K562 (cell line): ENCODE data around the gene ANTKMT. TPM values are rescaled to one million over a fixed set of nuclear protein-coding genes. Genes with fewer than 3 reads are reported as not detected.

Experiments used
- C11orf30 ChIP-seq: fragments of 450-650 bp; IDR thresholded peaks from 2 replicates; pipeline ENCODE4 v1.6.1; 2016; ENCODE audit warnings: low read depth, mild to moderate bottlenecking
- FOXJ3 ChIP-seq: sonication (generic); formaldehyde crosslinking; IDR thresholded peaks from 2 replicates; pipeline ENCODE4 v1.4.0; 2020; ENCODE audit warnings: mild to moderate bottlenecking, missing genetic modification reagents
- KDM1A ChIP-seq, 2 experiments: fragments of 450-650 bp; IDR thresholded peaks; 2 replicates each; pipeline ENCODE4 v1.6.1; 2016; ENCODE audit warnings: mild to moderate bottlenecking in 2 of 2
- MIER1 ChIP-seq: fragments of 450-650 bp; IDR thresholded peaks from 2 replicates; pipeline ENCODE4 v1.6.1; 2016; ENCODE audit warnings: antibody characterized with exemption, mild to moderate bottlenecking, low read depth
- MTA3 ChIP-seq: fragments of 450-650 bp; formaldehyde crosslinking; IDR thresholded peaks from 2 replicates; pipeline ENCODE4 v1.6.1; 2017; ENCODE audit warnings: mild to moderate bottlenecking, borderline replicate concordance
- PTBP1 ChIP-seq: fragments of 200-400 bp; formaldehyde crosslinking; IDR thresholded peaks from 2 replicates; pipeline ENCODE4 v1.6.1; 2017; ENCODE audit warnings: low read depth, low read length
- SMAD3 ChIP-seq: fragments of 450-650 bp; formaldehyde crosslinking; conservative IDR thresholded peaks from 2 replicates; pipeline ENCODE4 v1.4.0; 2020; ENCODE audit warnings: mild to moderate bottlenecking
- STAG1 ChIP-seq: sonication (generic); formaldehyde crosslinking; IDR thresholded peaks from 2 replicates; pipeline ENCODE4 v1.5.0; 2020; ENCODE audit warnings: missing genetic modification reagents, borderline replicate concordance
- ZKSCAN1 ChIP-seq: fragments of 150-350 bp; IDR thresholded peaks from 2 replicates; pipeline ENCODE4 v1.6.1; 2016; ENCODE audit warnings: low read depth, low read length
- ZNF347 ChIP-seq: fragments of 450-650 bp; formaldehyde crosslinking; IDR thresholded peaks from 2 replicates; pipeline ENCODE4 v1.4.0; 2020; ENCODE audit warnings: low read depth, mild to moderate bottlenecking, moderate library complexity
- polyA plus RNA-seq, 8 experiments: library from polyadenylated mRNA; depleted of rRNA in 4 of 8; stranded (reverse) in 5 of 8; unstranded in 3 of 8; fragments of >200 nt; fragmentation: Nextera tagmentation in 2 of 8; fragmentation: Illumina TruSeq in 1 of 8; extraction: Ambion mirVana in 2 of 8; extraction: Trizol in 1 of 8; gene quantifications; 2 replicates each; pipeline versions ENCODE4 v1.2.1 to v1.2.3, GENCODE V29; 2011 to 2014; ENCODE audit warnings: inconsistent platforms in 1 of 8, missing spikeins in 1 of 8
- total RNA-seq, 7 experiments: library from RNA; depleted of rRNA in 6 of 7; stranded (reverse); fragments of >200 nt in 6 of 7; fragmentation: Illumina TruSeq in 2 of 7; extraction: Trizol in 2 of 7; gene quantifications; 2 replicates each; pipeline versions ENCODE4 v1.2.1 to v1.2.3, GENCODE V29; 2011 to 2021; ENCODE audit warnings: low replicate concordance in 1 of 7
- TF ChIP-seq, protein P1 (sequence below): fragments of 450-650 bp; IDR thresholded peaks from 2 replicates; pipeline ENCODE4 v1.6.1; 2016; ENCODE audit warnings: low read depth, mild to moderate bottlenecking, moderate library complexity
- TF ChIP-seq, protein P2 (sequence below): fragments of 450-650 bp; formaldehyde crosslinking; IDR thresholded peaks from 2 replicates; pipeline ENCODE4 v1.4.0; 2020; ENCODE audit warnings: mild to moderate bottlenecking, moderate library complexity
- TF ChIP-seq, protein P3 (sequence below): fragments of 200-800 bp; sonication (Bioruptor generic); IDR thresholded peaks from 2 replicates; pipeline ENCODE4 v1.6.1; 2016; ENCODE audit warnings: missing genetic modification characterization, missing compliant biosample characterization
- TF ChIP-seq, protein P4 (sequence below): fragments of 250-450 bp; sonication (Bioruptor Pico); IDR thresholded peaks from 2 replicates; pipeline ENCODE4 v1.4.0; 2020

Gene ANTKMT
- total and polyA plus RNA-seq, 9 of the 15 experiments (the other 6 are each of a cell fraction or from before 2014, with no cell fraction given), result 0.58 to 217 (median 19.1) TPM

DNA sequence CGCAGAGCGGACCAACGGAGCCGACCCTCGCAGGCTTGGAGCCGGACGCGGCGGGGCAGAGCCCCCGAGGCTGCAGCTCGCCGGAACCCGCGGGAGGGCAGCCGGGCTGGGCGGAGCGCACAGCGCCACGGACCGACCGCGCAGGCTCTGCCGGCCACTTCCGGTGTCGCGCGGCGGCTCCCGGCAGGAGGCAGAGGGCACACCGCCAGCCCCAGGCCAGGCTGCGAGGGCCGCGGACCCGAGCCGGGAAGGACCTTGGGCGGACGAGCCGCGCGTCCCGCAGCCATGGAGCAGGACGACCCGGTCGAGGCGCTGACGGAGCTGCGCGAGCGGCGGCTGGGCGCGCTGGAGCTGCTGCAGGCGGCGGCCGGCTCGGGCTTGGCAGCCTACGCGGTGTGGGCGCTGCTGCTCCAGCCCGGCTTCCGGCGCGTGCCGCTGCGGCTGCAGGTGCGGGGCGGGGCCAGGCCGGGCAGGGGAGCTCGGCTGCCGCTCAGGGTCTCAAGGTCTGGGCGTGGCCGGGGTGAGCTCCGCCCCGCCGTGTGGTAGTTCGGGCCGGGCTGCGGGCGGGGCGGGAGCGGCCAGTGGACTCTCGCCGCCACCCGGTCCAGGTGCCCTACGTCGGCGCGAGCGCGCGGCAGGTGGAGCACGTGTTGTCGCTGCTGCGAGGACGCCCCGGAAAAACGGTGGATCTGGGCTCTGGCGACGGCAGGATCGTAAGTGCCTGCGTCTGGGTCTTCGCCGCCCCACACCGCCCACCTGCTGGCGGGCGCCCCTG, at the start of gene ANTKMT (continued):
- TF ChIP-seq, protein P1, sequence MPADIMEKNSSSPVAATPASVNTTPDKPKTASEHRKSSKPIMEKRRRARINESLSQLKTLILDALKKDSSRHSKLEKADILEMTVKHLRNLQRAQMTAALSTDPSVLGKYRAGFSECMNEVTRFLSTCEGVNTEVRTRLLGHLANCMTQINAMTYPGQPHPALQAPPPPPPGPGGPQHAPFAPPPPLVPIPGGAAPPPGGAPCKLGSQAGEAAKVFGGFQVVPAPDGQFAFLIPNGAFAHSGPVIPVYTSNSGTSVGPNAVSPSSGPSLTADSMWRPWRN, result no peak
- TF ChIP-seq MTA3 (peak; percentile 86; the same call in 1 of the 2 replicates), ZKSCAN1 (no peak; the same call in 1 of the 2 replicates), C11orf30 (peak; percentile 89; the same call in 1 of the 2 replicates), MIER1 (no peak), PTBP1 (0 out of 2 replicates have a peak, but pooled peaks have one; percentile 20), SMAD3 (CRISPR knock-in tag) (no peak), ZNF347 (CRISPR knock-in tag) (no peak), FOXJ3 (no peak), KDM1A (IDR thresholded peaks at IDR 0.05) (no peak), STAG1 (CRISPR knock-in tag) (peak; percentile 46; the same call in 1 of the 2 replicates)
- TF ChIP-seq, protein P2, sequence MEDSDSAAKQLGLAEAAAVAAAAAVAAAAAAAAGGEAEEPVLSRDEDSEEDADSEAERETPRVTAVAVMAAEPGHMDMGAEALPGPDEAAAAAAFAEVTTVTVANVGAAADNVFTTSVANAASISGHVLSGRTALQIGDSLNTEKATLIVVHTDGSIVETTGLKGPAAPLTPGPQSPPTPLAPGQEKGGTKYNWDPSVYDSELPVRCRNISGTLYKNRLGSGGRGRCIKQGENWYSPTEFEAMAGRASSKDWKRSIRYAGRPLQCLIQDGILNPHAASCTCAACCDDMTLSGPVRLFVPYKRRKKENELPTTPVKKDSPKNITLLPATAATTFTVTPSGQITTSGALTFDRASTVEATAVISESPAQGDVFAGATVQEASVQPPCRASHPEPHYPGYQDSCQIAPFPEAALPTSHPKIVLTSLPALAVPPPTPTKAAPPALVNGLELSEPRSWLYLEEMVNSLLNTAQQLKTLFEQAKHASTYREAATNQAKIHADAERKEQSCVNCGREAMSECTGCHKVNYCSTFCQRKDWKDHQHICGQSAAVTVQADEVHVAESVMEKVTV (CRISPR knock-in tag), result no peak
- TF ChIP-seq, protein P3, sequence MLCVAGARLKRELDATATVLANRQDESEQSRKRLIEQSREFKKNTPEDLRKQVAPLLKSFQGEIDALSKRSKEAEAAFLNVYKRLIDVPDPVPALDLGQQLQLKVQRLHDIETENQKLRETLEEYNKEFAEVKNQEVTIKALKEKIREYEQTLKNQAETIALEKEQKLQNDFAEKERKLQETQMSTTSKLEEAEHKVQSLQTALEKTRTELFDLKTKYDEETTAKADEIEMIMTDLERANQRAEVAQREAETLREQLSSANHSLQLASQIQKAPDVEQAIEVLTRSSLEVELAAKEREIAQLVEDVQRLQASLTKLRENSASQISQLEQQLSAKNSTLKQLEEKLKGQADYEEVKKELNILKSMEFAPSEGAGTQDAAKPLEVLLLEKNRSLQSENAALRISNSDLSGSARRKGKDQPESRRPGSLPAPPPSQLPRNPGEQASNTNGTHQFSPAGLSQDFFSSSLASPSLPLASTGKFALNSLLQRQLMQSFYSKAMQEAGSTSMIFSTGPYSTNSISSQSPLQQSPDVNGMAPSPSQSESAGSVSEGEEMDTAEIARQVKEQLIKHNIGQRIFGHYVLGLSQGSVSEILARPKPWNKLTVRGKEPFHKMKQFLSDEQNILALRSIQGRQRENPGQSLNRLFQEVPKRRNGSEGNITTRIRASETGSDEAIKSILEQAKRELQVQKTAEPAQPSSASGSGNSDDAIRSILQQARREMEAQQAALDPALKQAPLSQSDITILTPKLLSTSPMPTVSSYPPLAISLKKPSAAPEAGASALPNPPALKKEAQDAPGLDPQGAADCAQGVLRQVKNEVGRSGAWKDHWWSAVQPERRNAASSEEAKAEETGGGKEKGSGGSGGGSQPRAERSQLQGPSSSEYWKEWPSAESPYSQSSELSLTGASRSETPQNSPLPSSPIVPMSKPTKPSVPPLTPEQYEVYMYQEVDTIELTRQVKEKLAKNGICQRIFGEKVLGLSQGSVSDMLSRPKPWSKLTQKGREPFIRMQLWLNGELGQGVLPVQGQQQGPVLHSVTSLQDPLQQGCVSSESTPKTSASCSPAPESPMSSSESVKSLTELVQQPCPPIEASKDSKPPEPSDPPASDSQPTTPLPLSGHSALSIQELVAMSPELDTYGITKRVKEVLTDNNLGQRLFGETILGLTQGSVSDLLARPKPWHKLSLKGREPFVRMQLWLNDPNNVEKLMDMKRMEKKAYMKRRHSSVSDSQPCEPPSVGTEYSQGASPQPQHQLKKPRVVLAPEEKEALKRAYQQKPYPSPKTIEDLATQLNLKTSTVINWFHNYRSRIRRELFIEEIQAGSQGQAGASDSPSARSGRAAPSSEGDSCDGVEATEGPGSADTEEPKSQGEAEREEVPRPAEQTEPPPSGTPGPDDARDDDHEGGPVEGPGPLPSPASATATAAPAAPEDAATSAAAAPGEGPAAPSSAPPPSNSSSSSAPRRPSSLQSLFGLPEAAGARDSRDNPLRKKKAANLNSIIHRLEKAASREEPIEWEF, result no peak
- TF ChIP-seq, protein P4, sequence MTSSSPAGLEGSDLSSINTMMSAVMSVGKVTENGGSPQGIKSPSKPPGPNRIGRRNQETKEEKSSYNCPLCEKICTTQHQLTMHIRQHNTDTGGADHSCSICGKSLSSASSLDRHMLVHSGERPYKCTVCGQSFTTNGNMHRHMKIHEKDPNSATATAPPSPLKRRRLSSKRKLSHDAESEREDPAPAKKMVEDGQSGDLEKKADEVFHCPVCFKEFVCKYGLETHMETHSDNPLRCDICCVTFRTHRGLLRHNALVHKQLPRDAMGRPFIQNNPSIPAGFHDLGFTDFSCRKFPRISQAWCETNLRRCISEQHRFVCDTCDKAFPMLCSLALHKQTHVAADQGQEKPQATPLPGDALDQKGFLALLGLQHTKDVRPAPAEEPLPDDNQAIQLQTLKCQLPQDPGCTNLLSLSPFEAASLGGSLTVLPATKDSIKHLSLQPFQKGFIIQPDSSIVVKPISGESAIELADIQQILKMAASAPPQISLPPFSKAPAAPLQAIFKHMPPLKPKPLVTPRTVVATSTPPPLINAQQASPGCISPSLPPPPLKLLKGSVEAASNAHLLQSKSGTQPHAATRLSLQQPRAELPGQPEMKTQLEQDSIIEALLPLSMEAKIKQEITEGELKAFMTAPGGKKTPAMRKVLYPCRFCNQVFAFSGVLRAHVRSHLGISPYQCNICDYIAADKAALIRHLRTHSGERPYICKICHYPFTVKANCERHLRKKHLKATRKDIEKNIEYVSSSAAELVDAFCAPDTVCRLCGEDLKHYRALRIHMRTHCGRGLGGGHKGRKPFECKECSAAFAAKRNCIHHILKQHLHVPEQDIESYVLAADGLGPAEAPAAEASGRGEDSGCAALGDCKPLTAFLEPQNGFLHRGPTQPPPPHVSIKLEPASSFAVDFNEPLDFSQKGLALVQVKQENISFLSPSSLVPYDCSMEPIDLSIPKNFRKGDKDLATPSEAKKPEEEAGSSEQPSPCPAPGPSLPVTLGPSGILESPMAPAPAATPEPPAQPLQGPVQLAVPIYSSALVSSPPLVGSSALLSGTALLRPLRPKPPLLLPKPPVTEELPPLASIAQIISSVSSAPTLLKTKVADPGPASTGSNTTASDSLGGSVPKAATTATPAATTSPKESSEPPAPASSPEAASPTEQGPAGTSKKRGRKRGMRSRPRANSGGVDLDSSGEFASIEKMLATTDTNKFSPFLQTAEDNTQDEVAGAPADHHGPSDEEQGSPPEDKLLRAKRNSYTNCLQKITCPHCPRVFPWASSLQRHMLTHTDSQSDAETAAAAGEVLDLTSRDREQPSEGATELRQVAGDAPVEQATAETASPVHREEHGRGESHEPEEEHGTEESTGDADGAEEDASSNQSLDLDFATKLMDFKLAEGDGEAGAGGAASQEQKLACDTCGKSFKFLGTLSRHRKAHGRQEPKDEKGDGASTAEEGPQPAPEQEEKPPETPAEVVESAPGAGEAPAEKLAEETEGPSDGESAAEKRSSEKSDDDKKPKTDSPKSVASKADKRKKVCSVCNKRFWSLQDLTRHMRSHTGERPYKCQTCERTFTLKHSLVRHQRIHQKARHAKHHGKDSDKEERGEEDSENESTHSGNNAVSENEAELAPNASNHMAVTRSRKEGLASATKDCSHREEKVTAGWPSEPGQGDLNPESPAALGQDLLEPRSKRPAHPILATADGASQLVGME (CRISPR knock-in tag), result 0 out of 2 replicates have a peak, but pooled peaks have one; percentile 18
